22Rv1 (cell line): ENCODE measurements around the gene SLC1A6.

Experiments used
- CTCF ChIP-seq: fragments of 450-650 bp; IDR thresholded peaks from 2 replicates; pipeline ENCODE4 v1.5.1; 2017; ENCODE audit warnings: mild to moderate bottlenecking
- ZFX ChIP-seq: fragments of 450-650 bp; IDR thresholded peaks from 2 replicates; pipeline ENCODE4 v1.6.1; 2017; ENCODE audit warnings: antibody characterized with exemption, borderline replicate concordance

GRCh38 chr19:14954071-14954655 is 25.5 kb downstream of the SLC1A6 start:
- TF ChIP-seq CTCF (no peak), ZFX (no peak)
